ENCODE measurements around the gene GPR107.
A peak's percentile ranks its signal among the peaks of the same experiment; 100 is the strongest.

Gene GPR107

GRCh38 chr9:130165579-130165978 lies 111.9 kb downstream of the GPR107 start:
- DNase-seq: no peak

GRCh38 chr9:130166399-130166798 lies 112.7 kb downstream of the GPR107 start:
- no peak for DNase-seq

- no peak for DNase-seq
Observed at GRCh38 chr9:130167927-130168326, 114.2 kb downstream of the GPR107 start.

GRCh38 chr9:130171226-130172148 lies 117.8 kb downstream of the GPR107 start:
- DNase-seq: no peak

GRCh38 chr9:130172161-130172857 lies 118.6 kb downstream of the GPR107 start, which contains the start of gene NCS1:
Gene NCS1 (plus strand): TSS chr9:130172404. CDS start chr9:130172664, 260 bp downstream.
- DNase-seq: peak; percentile 67

- no peak for DNase-seq
Observed at GRCh38 chr9:130172858-130173665, 119.4 kb downstream of the GPR107 start.

GRCh38 chr9:130173666-130173983 lies 119.9 kb downstream of the GPR107 start:
- no peak for DNase-seq

GRCh38 chr9:130174025-130174424 lies 120.3 kb downstream of the GPR107 start:
- DNase-seq: no peak

GRCh38 chr9:130174920-130175321 lies 121.2 kb downstream of the GPR107 start:
- DNase-seq: no peak

- DNase-seq: no peak
Observed at GRCh38 chr9:130175355-130175754, 121.6 kb downstream of the GPR107 start.

GRCh38 chr9:130176760-130177159 lies 123.1 kb downstream of the GPR107 start:
- no peak for DNase-seq

GRCh38 chr9:130177898-130178805 lies 124.4 kb downstream of the GPR107 start:
- DNase-seq: no peak

- DNase-seq: no peak
Observed at GRCh38 chr9:130179331-130179907, 125.7 kb downstream of the GPR107 start.

GRCh38 chr9:130180516-130180915 lies 126.8 kb downstream of the GPR107 start:
- no peak for DNase-seq

GRCh38 chr9:130181678-130182380 lies 128.1 kb downstream of the GPR107 start:
- no peak for DNase-seq

- no peak for DNase-seq
Observed at GRCh38 chr9:130182381-130182909, 128.7 kb downstream of the GPR107 start.

- peak; percentile 86 for DNase-seq
Observed at GRCh38 chr9:130183133-130183762, 129.5 kb downstream of the GPR107 start.

- no peak for DNase-seq
Observed at GRCh38 chr9:130185017-130185416, 131.3 kb downstream of the GPR107 start.

GRCh38 chr9:130185490-130186031 lies 131.9 kb downstream of the GPR107 start:
- peak; percentile 68 for DNase-seq

- DNase-seq: no peak
Observed at GRCh38 chr9:130186051-130186450, 132.3 kb downstream of the GPR107 start.
